SIG-M5 treated with dmso at 0.1 percent for 504 hours (cell line): Measurements from ENCODE around the gene C1orf53.

ENCODE experiments used
- DNase-seq: peaks from one replicate; lab custom pipeline; 2025; ENCODE audit not compliant: unreplicated experiment; lab: John Stamatoyannopoulos, UW

The C1orf53 gene

DNA sequence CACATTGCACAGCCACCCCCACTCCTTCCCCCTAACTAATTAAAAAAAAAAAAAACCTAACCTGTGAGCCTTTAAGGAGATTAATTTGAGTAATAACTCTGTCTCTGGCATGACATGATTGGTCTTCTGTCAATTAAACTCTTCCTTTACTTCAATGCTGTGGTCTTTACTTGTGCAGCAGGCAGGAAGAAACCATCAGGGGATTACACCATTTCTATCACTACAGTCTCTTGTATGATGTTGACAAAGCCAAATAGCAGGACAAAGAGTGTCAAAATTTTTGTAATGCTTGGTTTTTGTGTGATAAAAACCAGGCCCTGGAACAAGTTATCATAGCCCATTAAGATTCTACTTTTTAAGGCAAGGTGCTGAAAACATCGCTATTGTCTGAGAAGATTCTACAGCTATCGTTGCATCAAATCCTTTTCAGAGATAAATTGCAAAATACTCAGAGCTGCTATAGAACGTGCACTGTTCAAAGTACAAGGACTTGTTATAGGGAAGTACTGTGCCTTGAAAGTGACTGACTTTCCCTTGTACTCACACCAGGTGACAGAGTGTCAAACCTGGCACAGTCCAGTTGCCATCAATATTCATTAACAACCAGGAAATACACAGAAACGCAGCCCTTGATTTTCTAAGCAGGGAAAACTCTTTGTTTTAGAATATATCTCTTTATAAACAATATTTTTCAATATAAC lies 52.4 kb downstream of the C1orf53 start:
- DNase-seq, result no peak

DNA sequence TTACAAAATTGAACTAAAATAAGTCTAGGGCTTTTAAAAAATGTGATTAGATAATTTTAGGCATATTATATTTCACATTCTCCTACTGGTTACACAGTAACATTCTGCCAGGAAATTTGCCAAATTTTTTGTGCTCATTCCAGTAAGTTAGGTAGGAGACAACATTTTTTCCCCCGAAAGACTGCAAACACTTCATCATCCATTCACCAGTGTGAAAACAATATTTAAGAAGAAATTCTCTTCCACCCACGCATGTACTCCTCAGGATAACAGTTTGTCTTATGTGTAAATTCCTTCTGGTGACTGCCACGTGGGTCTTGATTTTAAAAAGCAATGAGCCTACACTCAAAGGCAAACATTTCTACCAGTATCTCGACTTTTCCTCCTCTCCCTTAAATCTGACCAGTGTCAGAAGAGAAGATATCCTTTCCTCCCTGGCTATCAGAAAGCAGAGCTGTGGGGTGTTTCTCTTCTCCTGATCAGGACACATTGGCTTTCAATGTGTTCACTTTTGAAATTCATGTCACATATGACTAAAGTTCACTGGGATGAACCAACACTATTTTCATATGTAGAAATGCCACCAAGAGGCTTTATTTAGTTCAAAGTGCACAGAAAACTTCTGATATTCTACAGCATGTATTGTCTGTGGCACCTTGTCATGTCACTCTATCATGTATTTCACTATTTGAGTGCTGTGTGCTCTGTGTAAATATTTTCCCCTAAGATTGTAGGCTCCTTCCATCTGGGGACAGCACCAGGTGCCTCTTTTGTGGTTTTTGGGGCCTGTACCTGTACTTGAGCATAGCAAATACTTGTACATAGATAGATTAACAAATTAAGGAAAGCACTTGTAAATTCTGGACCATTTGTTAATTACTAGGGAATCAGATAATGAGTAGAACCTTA lies 53.3 kb downstream of the C1orf53 start:
- no peak for DNase-seq
